LNCAP (cell line): ENCODE results near the gene ZNF420.

Source experiments
- TF ChIP-seq, protein P1 (sequence below): fragments of 450-650 bp; IDR thresholded peaks from 2 replicates; pipeline ENCODE4 v1.5.1; 2017; ENCODE audit warnings: mild to moderate bottlenecking

Gene ZNF420

GRCh38 chr19:37077934-37078716, at the start of gene ZNF420:
Gene ZNF420, plus strand, starts transcription at chr19:37078433. Its CDS starts 10,686 bp downstream, at chr19:37089119.
- TF ChIP-seq, protein P1, sequence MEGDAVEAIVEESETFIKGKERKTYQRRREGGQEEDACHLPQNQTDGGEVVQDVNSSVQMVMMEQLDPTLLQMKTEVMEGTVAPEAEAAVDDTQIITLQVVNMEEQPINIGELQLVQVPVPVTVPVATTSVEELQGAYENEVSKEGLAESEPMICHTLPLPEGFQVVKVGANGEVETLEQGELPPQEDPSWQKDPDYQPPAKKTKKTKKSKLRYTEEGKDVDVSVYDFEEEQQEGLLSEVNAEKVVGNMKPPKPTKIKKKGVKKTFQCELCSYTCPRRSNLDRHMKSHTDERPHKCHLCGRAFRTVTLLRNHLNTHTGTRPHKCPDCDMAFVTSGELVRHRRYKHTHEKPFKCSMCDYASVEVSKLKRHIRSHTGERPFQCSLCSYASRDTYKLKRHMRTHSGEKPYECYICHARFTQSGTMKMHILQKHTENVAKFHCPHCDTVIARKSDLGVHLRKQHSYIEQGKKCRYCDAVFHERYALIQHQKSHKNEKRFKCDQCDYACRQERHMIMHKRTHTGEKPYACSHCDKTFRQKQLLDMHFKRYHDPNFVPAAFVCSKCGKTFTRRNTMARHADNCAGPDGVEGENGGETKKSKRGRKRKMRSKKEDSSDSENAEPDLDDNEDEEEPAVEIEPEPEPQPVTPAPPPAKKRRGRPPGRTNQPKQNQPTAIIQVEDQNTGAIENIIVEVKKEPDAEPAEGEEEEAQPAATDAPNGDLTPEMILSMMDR, result no peak

GRCh38 chr19:37045140-37045539, 33.1 kb upstream of the ZNF420 start:
- TF ChIP-seq, protein P1, result no peak

GRCh38 chr19:37055330-37055729, 22.9 kb upstream of the ZNF420 start:
- TF ChIP-seq, protein P1, result no peak

- TF ChIP-seq, protein P1, result no peak
These were observed 21.5 kb upstream of the ZNF420 start for GRCh38 chr19:37056776-37057175.

DNA sequence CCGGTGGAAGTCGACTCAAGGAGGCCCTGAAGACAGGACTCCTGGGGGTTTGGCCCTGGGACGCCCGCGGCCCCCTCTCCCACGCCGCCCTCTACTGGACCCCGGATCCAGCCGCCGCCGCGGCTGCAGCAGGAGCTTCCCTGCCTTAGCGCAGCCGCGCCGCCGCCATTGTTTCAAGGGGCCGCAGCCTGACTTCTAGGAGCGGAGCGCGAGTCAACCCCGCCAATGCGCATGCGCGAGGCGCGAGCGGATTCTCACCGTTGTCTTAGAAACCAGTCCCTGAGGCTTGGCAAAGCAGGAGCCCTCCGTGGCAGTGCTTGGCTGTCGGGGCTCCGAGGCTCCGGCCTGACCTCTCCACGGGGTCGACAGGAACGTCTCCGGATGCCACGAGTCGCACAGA, 19.1 kb upstream of the ZNF420 start:
- TF ChIP-seq, protein P1, result no peak

- TF ChIP-seq, protein P1, result no peak
These were observed 4.1 kb upstream of the ZNF420 start for GRCh38 chr19:37074111-37074510.

GRCh38 chr19:37074819-37075362, 3.3 kb upstream of the ZNF420 start:
- TF ChIP-seq, protein P1, result no peak
